H1 (cell line): ENCODE results near the gene GPR26. TPM values are rescaled to one million over a fixed set of nuclear protein-coding genes. Genes with fewer than 3 reads are reported as not detected.
A peak's percentile ranks its signal among the peaks of the same experiment; 100 is the strongest.

Experiments
- CTCF ChIA-PET: fragments of 300-600 bp; sonication (Branson Sonifier 250); formaldehyde crosslinking; loops from one replicate; lab custom pipeline; 2021; ENCODE audit not compliant: partially characterized antibody; lab: Charles Lee
- POLR2A ChIA-PET: fragments of 300-600 bp; sonication (Branson Sonifier 250); formaldehyde crosslinking; loops from one replicate; lab custom pipeline; 2021; ENCODE audit warnings: inconsistent platforms; ENCODE audit not compliant: partially characterized antibody; lab: Charles Lee
- DNase-seq, 2 experiments: peaks; one replicate each; pipeline versions ENCODE4 v3.0.0 to v3.0.0-alpha.2; 2010 to 2022; ENCODE audit warnings: low spot score in 2 of 2, low read depth in 1 of 2, mixed read lengths in 1 of 2
- FAIRE-seq: peaks from 2 replicates; lab custom pipeline; 2011; peaks lifted over from hg19 to GRCh38; lab: Jason Lieb, UNC
- H2AFZ ChIP-seq: 2 replicates; pipeline ENCODE4 v1.8.1; 2012; ENCODE audit warnings: low read length, inconsistent platforms
- H2AK5ac ChIP-seq: 2 replicates; pipeline ENCODE4 v1.6.1; 2013; ENCODE audit warnings: low read depth, low read length
- H2BK120ac ChIP-seq: replicated peaks from 2 replicates; pipeline ENCODE3; 2013; ENCODE audit warnings: low read depth, low read length, inconsistent platforms
- H2BK12ac ChIP-seq: 2 replicates; pipeline ENCODE4 v1.6.1; 2013; ENCODE audit warnings: low read depth, low read length
- H2BK15ac ChIP-seq: 2 replicates; pipeline ENCODE4 v1.6.1; 2013; ENCODE audit warnings: low read length
- H2BK20ac ChIP-seq: 2 replicates; pipeline ENCODE4 v1.6.1; 2013; ENCODE audit warnings: low read length
- H2BK5ac ChIP-seq: 2 replicates; pipeline ENCODE4 v1.6.1; 2013; ENCODE audit warnings: low read depth, low read length
- H3K14ac ChIP-seq: 2 replicates; pipeline ENCODE4 v1.6.1; 2013; ENCODE audit warnings: inconsistent platforms; ENCODE audit not compliant: insufficient read length
- H3K18ac ChIP-seq: 2 replicates; pipeline ENCODE4 v1.6.1; 2013; ENCODE audit warnings: low read length; ENCODE audit errors: extremely low read depth
- H3K23ac ChIP-seq: 2 replicates; pipeline ENCODE4 v1.6.1; 2013; ENCODE audit warnings: inconsistent platforms; ENCODE audit not compliant: insufficient read length
- H3K23me2 ChIP-seq: 2 replicates; pipeline ENCODE4 v1.6.1; 2013; ENCODE audit warnings: low read depth, low read length
- H3K27ac ChIP-seq: 2 replicates; pipeline ENCODE4 v1.6.1; 2011; ENCODE audit warnings: low read depth, low read length, inconsistent platforms
- H3K27me3 ChIP-seq, 4 experiments: replicated peaks in 1 of 4; 1 replicate in 1 of 4; 2 replicates in 3 of 4; pipeline versions ENCODE4 v1.6.1 to v1.8.1; 2011 to 2013; ENCODE audit warnings: low read length in 3 of 4, mild to moderate bottlenecking in 3 of 4, inconsistent platforms in 2 of 4, mixed read lengths in 2 of 4, moderate library complexity in 1 of 4; ENCODE audit not compliant: control insufficient read depth in 3 of 4, insufficient read depth in 3 of 4; ENCODE audit errors: extremely low read depth in 1 of 4
- H3K36me3 ChIP-seq, 4 experiments: 2 replicates each; pipeline versions ENCODE4 v1.6.1 to v1.8.1; 2011 to 2013; ENCODE audit warnings: mild to moderate bottlenecking in 4 of 4, low read length in 3 of 4, moderate library complexity in 2 of 4, control low read depth in 1 of 4, inconsistent platforms in 1 of 4; ENCODE audit not compliant: insufficient read depth in 4 of 4, control insufficient read depth in 2 of 4
- H3K4ac ChIP-seq: replicated peaks from 2 replicates; pipeline ENCODE3; 2013; ENCODE audit warnings: low read length, low read depth, mixed read lengths, inconsistent platforms; ENCODE audit not compliant: insufficient read length
- H3K4me1 ChIP-seq, 4 experiments: replicated peaks in 1 of 4; 1 replicate in 1 of 4; 2 replicates in 3 of 4; pipeline versions ENCODE4 v1.6.1 to v1.8.1; 2011 to 2013; ENCODE audit warnings: low read length in 3 of 4, inconsistent platforms in 2 of 4, mixed read lengths in 1 of 4; ENCODE audit not compliant: insufficient read depth in 4 of 4, control insufficient read depth in 3 of 4
- H3K4me2 ChIP-seq, 2 experiments: 2 replicates each; pipeline versions ENCODE4 v1.6.1 to v1.8.1; 2011 to 2013; ENCODE audit warnings: low read depth in 2 of 2, low read length in 2 of 2, control low read depth in 1 of 2, inconsistent platforms in 1 of 2, mild to moderate bottlenecking in 1 of 2; ENCODE audit not compliant: insufficient read depth in 1 of 2
- H3K4me3 ChIP-seq, 4 experiments: fragments of 200-600, 300-600 bp in 1 of 4; sonication (generic), shearing (Covaris generic), sonication (Bioruptor Twin) in 1 of 4; 2 replicates each; pipeline versions ENCODE4 v1.5.1 to v1.8.1; 2011 to 2016; ENCODE audit warnings: low read length in 4 of 4, low read depth in 3 of 4, control low read depth in 2 of 4, inconsistent platforms in 2 of 4, mild to moderate bottlenecking in 2 of 4, mixed read lengths in 1 of 4, moderate library complexity in 1 of 4; ENCODE audit not compliant: insufficient read depth in 2 of 4; ENCODE audit errors: extremely low read depth in 1 of 4
- H3K56ac ChIP-seq: replicated peaks from 2 replicates; pipeline ENCODE3; 2013; ENCODE audit warnings: low read depth, mild to moderate bottlenecking, mixed read lengths, low read length, inconsistent platforms; ENCODE audit not compliant: insufficient read length
- H3K79me1 ChIP-seq: 2 replicates; pipeline ENCODE4 v1.6.1; 2013; ENCODE audit warnings: low read depth, low read length, control low read depth
- H3K79me2 ChIP-seq, 2 experiments: 2 replicates each; pipeline versions ENCODE4 v1.6.1 to v1.8.1; 2012 to 2013; ENCODE audit warnings: low read length in 2 of 2, mild to moderate bottlenecking in 2 of 2, inconsistent platforms in 1 of 2; ENCODE audit not compliant: insufficient read depth in 2 of 2, control insufficient read depth in 1 of 2
- H3K9ac ChIP-seq, 4 experiments: replicated peaks in 1 of 4; 1 replicate in 1 of 4; 2 replicates in 3 of 4; pipeline versions ENCODE4 v1.6.1 to v1.8.1; 2011 to 2013; ENCODE audit warnings: low read depth in 3 of 4, low read length in 3 of 4, control low read depth in 2 of 4, mild to moderate bottlenecking in 2 of 4, moderate library complexity in 2 of 4, inconsistent platforms in 1 of 4; ENCODE audit errors: extremely low read depth in 1 of 4
- H3K9me3 ChIP-seq, 2 experiments: 2 replicates each; pipeline versions ENCODE4 v1.6.1 to v1.8.1; 2012 to 2013; ENCODE audit warnings: mild to moderate bottlenecking in 2 of 2, moderate library complexity in 2 of 2, control low read depth in 1 of 2, inconsistent platforms in 1 of 2, low read depth in 1 of 2, low read length in 1 of 2, mixed read lengths in 1 of 2; ENCODE audit not compliant: insufficient read depth in 2 of 2
- H4K20me1 ChIP-seq, 2 experiments: replicated peaks in 1 of 2; 2 replicates each; pipeline versions ENCODE3 to v1.8.1; 2011 to 2013; ENCODE audit warnings: inconsistent platforms in 2 of 2, low read length in 2 of 2, mild to moderate bottlenecking in 1 of 2; ENCODE audit not compliant: insufficient read depth in 2 of 2, control insufficient read depth in 1 of 2
- H4K5ac ChIP-seq: 2 replicates; pipeline ENCODE4 v1.6.1; 2013; ENCODE audit warnings: low read length, low read depth, mixed read lengths, inconsistent platforms; ENCODE audit not compliant: insufficient read length
- H4K8ac ChIP-seq: 2 replicates; pipeline ENCODE4 v1.8.0; 2013; ENCODE audit warnings: mild to moderate bottlenecking, moderate library complexity, low read length, inconsistent platforms; ENCODE audit not compliant: insufficient read depth; ENCODE audit errors: extremely low read depth
- H4K91ac ChIP-seq: replicated peaks from 2 replicates; pipeline ENCODE3; 2013; ENCODE audit warnings: low read length, mixed read lengths, inconsistent platforms; ENCODE audit not compliant: insufficient read length
- BRCA1 ChIP-seq: IDR thresholded peaks from 2 replicates; pipeline ENCODE4 v1.6.1; 2012; ENCODE audit warnings: low read depth, low read length, improper control_type of control experiment
- CTCF ChIP-seq, 3 experiments: IDR thresholded peaks; 1 replicate in 2 of 3; 2 replicates in 1 of 3; pipeline versions ENCODE4 v1.5.1 to v1.6.1; 2011; ENCODE audit warnings: low read length in 3 of 3, mild to moderate bottlenecking in 3 of 3, inconsistent platforms in 2 of 3, low read depth in 1 of 3, moderate library complexity in 1 of 3; ENCODE audit not compliant: insufficient read depth in 1 of 3; ENCODE audit errors: control extremely low read depth in 1 of 3
- KDM4A ChIP-seq: IDR thresholded peaks from one replicate; pipeline ENCODE4 v1.7.1; 2012; ENCODE audit warnings: low read depth, mild to moderate bottlenecking, moderate library complexity, low read length, inconsistent platforms; ENCODE audit not compliant: severe bottlenecking
- KDM5A ChIP-seq: fragments of 200-600 bp; IDR thresholded peaks from 2 replicates; pipeline ENCODE4 v1.7.1; 2012; ENCODE audit warnings: mild to moderate bottlenecking, low read length, inconsistent platforms, mixed read lengths
- TAF7 ChIP-seq: optimal IDR thresholded peaks from 2 replicates; pipeline ENCODE3; 2011; ENCODE audit warnings: low read depth, mild to moderate bottlenecking, inconsistent platforms, low read length, moderate library complexity, borderline replicate concordance
- TCF12 ChIP-seq: IDR thresholded peaks from 2 replicates; pipeline ENCODE4 v1.6.1; 2011; ENCODE audit warnings: low read depth, mild to moderate bottlenecking, low read length
- WGBS, 2 experiments: shearing (Covaris generic) in 1 of 2; methylation state at CpG; one replicate each; pipeline versions ENCODE4 v1.1.6 to v1.1.7; 2013 to 2015; ENCODE audit warnings: low lambda C conversion rate in 2 of 2, mixed read lengths in 2 of 2, inconsistent platforms in 1 of 2, low coverage in 1 of 2, missing lambda C conversion rate in 1 of 2; ENCODE audit not compliant: insufficient replicate concordance in 2 of 2, insufficient coverage in 1 of 2, insufficient read length in 1 of 2; ENCODE audit errors: extremely low coverage in 1 of 2, missing lambda C conversion rate in 1 of 2; 5-methylcytosine and 5-hydroxymethylcytosine counted together
- polyA plus RNA-seq, 7 experiments: library from polyadenylated mRNA; depleted of rRNA in 3 of 7; stranded (reverse) in 5 of 7; unstranded in 2 of 7; fragments of >200 nt in 5 of 7; fragments of 200-250 nt in 2 of 7; gene quantifications; 1 replicate in 5 of 7; 2 replicates in 1 of 7; 4 replicates in 1 of 7; pipeline versions ENCODE4 v1.2.1 to v1.2.3, GENCODE V29; 2011 to 2013; ENCODE audit warnings: missing spikeins in 2 of 7, mixed read lengths in 2 of 7
- total RNA-seq: library from RNA; stranded (reverse); fragmentation: NEBNext Ultra II Directional; extraction: Animal tissue kit (Norgen Biotek cat#: 25700); gene quantifications from 2 replicates; pipeline ENCODE4 v1.2.1, GENCODE V29; 2021

GPR26 gene
- total and polyA plus RNA-seq, 2 of the 8 experiments (the other 6 are each of a cell fraction or from before 2014, with no cell fraction given) = 0.09 to 0.21 TPM

GRCh38 chr10:123743441-123744223 lies 77.5 kb downstream of the GPR26 start:
- 81% methylated on average over 13 of the region's 13 CpGs; no CpG with 5 or more reads in 1 of the 2 experiments for WGBS, 2 experiments
- Histone ChIP-seq H2AK5ac (no peak overlapping the region), H3K56ac (no peak overlapping the region), H3K4me3 (no peak overlapping the region), H3K14ac (no peak overlapping the region), H2BK12ac (no peak overlapping the region), H3K79me2 (no peaks in the 10 kb centered on the region), H2BK120ac (no peak overlapping the region), H2AFZ (no peak overlapping the region), H3K36me3 (no peaks in the 10 kb centered on the region), H3K4me2 (no peak overlapping the region), H3K27me3 (no peaks in the 10 kb centered on the region), H3K23ac (no peak overlapping the region), H3K23me2 (no peaks in the 10 kb centered on the region), H2BK5ac (no peak overlapping the region), H4K8ac (peak overlapping the region; percentile 72), H4K5ac (no peak overlapping the region), H3K9ac (no peak overlapping the region), H4K91ac (peak overlapping the region; percentile 20), H3K9me3 (no peaks in the 10 kb centered on the region), H2BK15ac (no peak overlapping the region), H3K18ac (no peak overlapping the region), H3K79me1 (no peaks in the 10 kb centered on the region), H3K4me1 (peaks cover 0 to 10% (median 1%) of the 10 kb centered on the region in 4 experiments; a peak in 4 of 7 replicates), H2BK20ac (no peak overlapping the region), H4K20me1 (peaks cover 0 to 2% of the 10 kb centered on the region in 2 experiments), H3K4ac (no peak overlapping the region), H3K27ac (no peak overlapping the region)
- no peak for TF ChIP-seq CTCF (IDR thresholded peaks at IDR 0.05; ENCODE audit: control extremely low read depth in 1 of 3, insufficient read depth in 1 of 3, low read depth in 1 of 3, low read length in 3 of 3)
- no peak for TF ChIP-seq TAF7
- no peak for TF ChIP-seq KDM4A
- no peak for TF ChIP-seq KDM5A
- no peak for TF ChIP-seq BRCA1
- TF ChIP-seq TCF12 = no peak
- ChIA-PET POLR2A (no interaction called here), CTCF (interaction anchor here (1.3 to 1.8 kb wide), 2 partner anchors 11 to 161 kb away, joined by 3 to 4 read pairs; no protein-coding TSS in a partner anchor)
- no peak for DNase-seq
- FAIRE-seq = no peak
